PFSK-1 (cell line): ENCODE results near the gene DDC.

ENCODE experiments used
- FOXP2 ChIP-seq: optimal IDR thresholded peaks from 2 replicates; pipeline ENCODE3; 2011; ENCODE audit warnings: borderline replicate concordance, control low read depth, inconsistent platforms; ENCODE audit not compliant: insufficient read depth; ENCODE audit errors: extremely low read length, extremely low read depth
- POLR2AphosphoS5 ChIP-seq: IDR thresholded peaks from 2 replicates; pipeline ENCODE4 v1.6.1; 2012; ENCODE audit warnings: low read depth, mild to moderate bottlenecking, control low read depth, low read length, moderate library complexity
- SIN3A ChIP-seq: IDR thresholded peaks from 2 replicates; pipeline ENCODE4 v1.6.1; 2012; ENCODE audit warnings: mild to moderate bottlenecking, low read length, moderate library complexity, borderline replicate concordance; ENCODE audit not compliant: insufficient read depth
- TAF1 ChIP-seq: IDR thresholded peaks from 2 replicates; pipeline ENCODE4 v1.6.1; 2012; ENCODE audit warnings: low read length, control low read depth, borderline replicate concordance; ENCODE audit not compliant: insufficient read depth
- TF ChIP-seq, protein P1 (sequence below), 2 experiments: IDR thresholded peaks; 2 replicates each; pipeline versions ENCODE4 v1.6.1 to v1.8.0; 2011 to 2012; ENCODE audit warnings: low read depth in 2 of 2, low read length in 2 of 2, control low read depth in 1 of 2, inconsistent platforms in 1 of 2, mild to moderate bottlenecking in 1 of 2, moderate library complexity in 1 of 2; ENCODE audit not compliant: insufficient read depth in 1 of 2

Gene DDC

DNA sequence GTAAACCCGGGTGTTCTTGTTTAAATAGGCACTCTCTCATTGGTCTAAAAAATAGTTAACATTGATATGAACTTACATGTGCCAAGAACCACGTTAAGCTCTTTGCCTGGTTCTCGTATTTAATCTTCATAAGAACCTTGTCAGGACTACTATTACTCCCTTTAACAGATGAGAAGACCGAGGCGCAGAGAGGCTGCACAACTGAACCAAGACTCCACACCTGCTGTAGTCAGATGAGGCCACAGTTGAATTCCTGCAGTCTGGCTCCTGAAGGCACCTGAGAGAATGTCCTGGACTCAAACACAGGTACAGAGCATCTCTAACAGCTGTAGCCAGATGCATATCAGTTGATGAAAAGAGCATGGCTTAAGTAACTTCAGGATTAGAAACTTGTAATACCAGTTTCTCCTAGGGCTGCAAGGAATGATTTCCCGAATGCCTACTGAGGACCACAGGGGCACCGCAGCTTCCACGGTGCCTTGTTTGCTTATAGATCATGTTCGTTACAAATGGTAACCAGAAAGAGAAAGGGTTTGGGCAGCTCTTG lies 9.5 kb downstream of the DDC start:
- no peak for TF ChIP-seq POLR2AphosphoS5
- TF ChIP-seq, protein P1, sequence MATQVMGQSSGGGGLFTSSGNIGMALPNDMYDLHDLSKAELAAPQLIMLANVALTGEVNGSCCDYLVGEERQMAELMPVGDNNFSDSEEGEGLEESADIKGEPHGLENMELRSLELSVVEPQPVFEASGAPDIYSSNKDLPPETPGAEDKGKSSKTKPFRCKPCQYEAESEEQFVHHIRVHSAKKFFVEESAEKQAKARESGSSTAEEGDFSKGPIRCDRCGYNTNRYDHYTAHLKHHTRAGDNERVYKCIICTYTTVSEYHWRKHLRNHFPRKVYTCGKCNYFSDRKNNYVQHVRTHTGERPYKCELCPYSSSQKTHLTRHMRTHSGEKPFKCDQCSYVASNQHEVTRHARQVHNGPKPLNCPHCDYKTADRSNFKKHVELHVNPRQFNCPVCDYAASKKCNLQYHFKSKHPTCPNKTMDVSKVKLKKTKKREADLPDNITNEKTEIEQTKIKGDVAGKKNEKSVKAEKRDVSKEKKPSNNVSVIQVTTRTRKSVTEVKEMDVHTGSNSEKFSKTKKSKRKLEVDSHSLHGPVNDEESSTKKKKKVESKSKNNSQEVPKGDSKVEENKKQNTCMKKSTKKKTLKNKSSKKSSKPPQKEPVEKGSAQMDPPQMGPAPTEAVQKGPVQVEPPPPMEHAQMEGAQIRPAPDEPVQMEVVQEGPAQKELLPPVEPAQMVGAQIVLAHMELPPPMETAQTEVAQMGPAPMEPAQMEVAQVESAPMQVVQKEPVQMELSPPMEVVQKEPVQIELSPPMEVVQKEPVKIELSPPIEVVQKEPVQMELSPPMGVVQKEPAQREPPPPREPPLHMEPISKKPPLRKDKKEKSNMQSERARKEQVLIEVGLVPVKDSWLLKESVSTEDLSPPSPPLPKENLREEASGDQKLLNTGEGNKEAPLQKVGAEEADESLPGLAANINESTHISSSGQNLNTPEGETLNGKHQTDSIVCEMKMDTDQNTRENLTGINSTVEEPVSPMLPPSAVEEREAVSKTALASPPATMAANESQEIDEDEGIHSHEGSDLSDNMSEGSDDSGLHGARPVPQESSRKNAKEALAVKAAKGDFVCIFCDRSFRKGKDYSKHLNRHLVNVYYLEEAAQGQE (IDR thresholded peaks at IDR 0.05; ENCODE audit: insufficient read depth in 1 of 2, low read depth in 2 of 2, low read length in 2 of 2): no peak
- no peak for TF ChIP-seq TAF1
- no peak for TF ChIP-seq FOXP2
- TF ChIP-seq SIN3A: no peak

DNA sequence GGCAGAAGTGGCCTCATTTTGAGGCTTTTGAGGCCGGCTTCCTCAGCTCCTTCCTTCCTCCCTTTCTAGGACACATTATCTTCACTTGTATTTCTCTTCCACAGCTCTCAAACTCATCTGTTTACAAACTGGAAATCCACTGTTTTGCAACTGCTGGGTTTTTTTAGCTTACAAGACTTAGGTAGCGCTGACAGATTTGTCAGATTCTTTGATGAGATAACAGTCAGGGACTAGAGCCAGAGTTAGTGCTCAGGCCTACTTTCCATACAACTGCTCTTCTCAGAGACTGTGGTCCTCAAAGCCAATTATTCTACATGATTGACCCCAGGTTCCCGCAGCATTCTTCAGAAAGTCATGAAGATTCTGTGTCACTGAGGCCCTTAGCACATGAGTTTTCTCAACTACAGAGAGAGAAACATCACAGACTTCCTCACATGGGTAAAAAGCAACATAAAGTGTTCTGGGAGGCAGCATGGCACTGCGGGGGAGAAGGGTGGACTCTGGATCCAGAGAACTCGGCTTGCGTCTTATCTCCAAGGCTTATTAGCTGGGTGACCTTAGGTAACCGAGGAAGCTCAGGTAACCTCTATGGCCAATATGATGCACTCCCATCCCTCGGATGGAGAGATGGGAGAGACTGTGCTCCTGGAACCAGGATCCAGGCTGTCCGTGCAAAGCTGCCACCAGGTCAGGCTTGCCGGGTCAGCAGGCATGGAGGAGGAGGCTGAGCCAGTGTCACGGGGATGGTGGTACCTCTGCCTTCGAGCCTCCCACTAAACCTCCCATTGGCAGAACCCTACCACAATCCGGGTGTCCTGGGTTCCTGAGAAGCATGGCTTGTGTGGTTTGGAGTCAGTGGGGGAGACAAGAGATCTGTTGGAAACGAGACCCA lies 10.5 kb downstream of the DDC start:
- TF ChIP-seq FOXP2 (no peak), POLR2AphosphoS5 (no peak), TAF1 (no peak), SIN3A (no peak)
- TF ChIP-seq, protein P1 (IDR thresholded peaks at IDR 0.05; ENCODE audit: insufficient read depth in 1 of 2, low read depth in 2 of 2, low read length in 2 of 2): no peak

DNA sequence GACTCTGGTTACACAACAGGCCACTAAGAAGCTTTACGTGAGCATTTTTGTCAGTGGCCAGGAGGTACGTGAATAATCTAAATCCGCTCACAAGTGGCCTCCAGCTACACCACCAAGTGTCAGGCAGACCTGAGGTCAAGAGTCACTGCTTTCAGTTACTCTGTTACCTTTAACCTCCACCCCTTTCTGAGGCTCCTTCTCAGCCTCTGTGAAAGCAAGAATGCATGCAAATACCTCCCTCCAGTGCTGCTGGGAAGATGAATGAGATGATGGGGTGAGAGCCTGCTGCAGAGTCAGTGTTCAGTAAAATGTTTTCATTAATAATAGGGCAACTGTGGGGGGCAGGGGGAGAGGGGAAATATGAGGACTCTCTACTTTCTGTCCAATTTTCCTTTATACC lies 11.2 kb downstream of the DDC start:
- no peak for TF ChIP-seq TAF1
- TF ChIP-seq SIN3A: no peak
- TF ChIP-seq POLR2AphosphoS5: no peak
- TF ChIP-seq, protein P1 (IDR thresholded peaks at IDR 0.05; ENCODE audit: insufficient read depth in 1 of 2, low read depth in 2 of 2, low read length in 2 of 2): no peak
- TF ChIP-seq FOXP2: no peak

DNA sequence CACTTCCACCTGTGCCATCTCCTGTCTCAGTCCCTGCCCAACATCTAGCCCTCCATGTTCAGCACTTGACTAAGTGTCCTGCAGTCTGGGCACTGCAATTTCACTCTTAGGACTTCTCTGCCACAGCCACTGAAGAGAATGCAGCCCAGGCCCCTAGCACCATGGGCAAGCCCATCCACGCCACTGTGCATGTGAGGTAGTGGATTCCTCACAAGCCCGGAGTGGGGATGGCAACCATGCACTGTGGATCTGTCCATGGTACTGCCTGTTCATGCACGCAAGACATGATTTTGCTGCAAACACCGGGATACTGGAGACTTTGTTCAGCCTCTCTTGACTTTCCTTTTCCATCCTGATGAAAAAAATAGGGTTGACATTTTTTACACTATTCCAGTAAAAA lies 12.3 kb downstream of the DDC start:
- TF ChIP-seq TAF1 (no peak), POLR2AphosphoS5 (no peak), FOXP2 (no peak), SIN3A (no peak)
- TF ChIP-seq, protein P1 (IDR thresholded peaks at IDR 0.05; ENCODE audit: insufficient read depth in 1 of 2, low read depth in 2 of 2, low read length in 2 of 2): peak; percentile 93 to 99
